ENCODE results near the gene SLC6A18.

DNA sequence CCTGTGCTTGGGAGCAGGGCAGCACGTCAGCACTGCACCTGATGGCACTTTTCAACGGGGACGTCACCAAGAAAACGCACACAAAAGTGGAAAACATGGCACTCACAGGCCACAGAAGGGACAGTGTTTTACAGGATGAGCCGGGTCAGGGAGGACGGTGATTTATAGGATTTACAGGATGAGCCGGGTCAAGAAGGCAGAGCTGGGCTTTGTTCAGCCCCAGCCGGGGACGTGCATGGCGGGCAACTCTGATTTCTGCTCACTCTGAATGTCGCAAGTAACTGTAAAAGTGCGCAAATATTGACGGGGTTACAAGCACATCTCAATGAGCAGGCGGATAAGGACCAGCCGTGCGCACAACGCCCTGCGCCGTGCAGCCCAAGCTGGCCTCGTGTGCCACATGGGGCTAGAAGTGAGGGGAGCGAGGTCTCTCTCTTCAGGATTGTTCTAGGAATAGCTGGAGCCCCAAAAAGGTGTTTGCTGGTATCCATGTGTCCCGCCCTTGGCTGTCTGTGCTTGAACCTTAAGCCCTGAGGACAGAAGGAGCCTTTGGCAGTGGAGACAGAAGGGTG, 16.4 kb downstream of the SLC6A18 start:
- TF ChIP-seq, protein P1, sequence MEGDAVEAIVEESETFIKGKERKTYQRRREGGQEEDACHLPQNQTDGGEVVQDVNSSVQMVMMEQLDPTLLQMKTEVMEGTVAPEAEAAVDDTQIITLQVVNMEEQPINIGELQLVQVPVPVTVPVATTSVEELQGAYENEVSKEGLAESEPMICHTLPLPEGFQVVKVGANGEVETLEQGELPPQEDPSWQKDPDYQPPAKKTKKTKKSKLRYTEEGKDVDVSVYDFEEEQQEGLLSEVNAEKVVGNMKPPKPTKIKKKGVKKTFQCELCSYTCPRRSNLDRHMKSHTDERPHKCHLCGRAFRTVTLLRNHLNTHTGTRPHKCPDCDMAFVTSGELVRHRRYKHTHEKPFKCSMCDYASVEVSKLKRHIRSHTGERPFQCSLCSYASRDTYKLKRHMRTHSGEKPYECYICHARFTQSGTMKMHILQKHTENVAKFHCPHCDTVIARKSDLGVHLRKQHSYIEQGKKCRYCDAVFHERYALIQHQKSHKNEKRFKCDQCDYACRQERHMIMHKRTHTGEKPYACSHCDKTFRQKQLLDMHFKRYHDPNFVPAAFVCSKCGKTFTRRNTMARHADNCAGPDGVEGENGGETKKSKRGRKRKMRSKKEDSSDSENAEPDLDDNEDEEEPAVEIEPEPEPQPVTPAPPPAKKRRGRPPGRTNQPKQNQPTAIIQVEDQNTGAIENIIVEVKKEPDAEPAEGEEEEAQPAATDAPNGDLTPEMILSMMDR (IDR thresholded peaks at IDR 0.05) = no peak
- TF ChIP-seq POLR2A (IDR thresholded peaks at IDR 0.05) = no peak
